ENCODE data around the gene ZDHHC17. TPM values are rescaled to one million over a fixed set of nuclear protein-coding genes. Genes with fewer than 3 reads are reported as not detected.

ZDHHC17 gene
- total RNA-seq = 10 to 100 TPM; 38.6 to 54.3 (median 49.1) TPM
- 1 to 10 TPM in 2 of 3 donors, under 1 TPM in 1; 0.92 to 8.2 (median 5.4) TPM for polyA plus RNA-seq

GRCh38 chr12:76763746-76764675 is at the start of gene ZDHHC17:
Gene ZDHHC17 (plus strand): TSS chr12:76764115. CDS start chr12:76764237, 122 bp downstream.
- no peaks in the 10 kb centered on the region for H3K36me3 ChIP-seq
- H3K4me1 ChIP-seq = peaks cover 0 to 47% (median 36%) of the 10 kb centered on the region in 4 donors
- 0 to 1% methylated on average over 93 of the region's 93 CpGs for WGBS, 2 donors
- TF ChIP-seq EP300 (IDR thresholded peaks at IDR 0.05) = no peak
- TF ChIP-seq CTCF (IDR thresholded peaks at IDR 0.05) = no peak
- TF ChIP-seq POLR2AphosphoS5 (IDR thresholded peaks at IDR 0.05) = peak; percentile 32 to 86 (median 78)
- TF ChIP-seq POLR2A (IDR thresholded peaks at IDR 0.05) = peak; percentile 46 to 50
- H3K27me3 ChIP-seq = no peaks in the 10 kb centered on the region
- intact Hi-C loops (cut with DNase I) = loop anchor here (5.0 kb wide), 1 partner anchor 113 kb away; the partner anchor contains the start of gene CSRP2
- H3K9me3 ChIP-seq = no peaks in the 10 kb centered on the region
- DNase-seq = peak; percentile 97
- H3K27ac ChIP-seq = peak within 1 kb of the TSS; percentile 91 to 98 (median 96)
- H3K4me3 ChIP-seq = peak within 1 kb of the TSS; percentile 63 to 96 (median 78)

- no peaks in the 10 kb centered on the region for H3K27me3 ChIP-seq
- H3K4me1 ChIP-seq = peaks cover 0 to 4% (median 0%) of the 10 kb centered on the region in 4 donors
- TF ChIP-seq POLR2AphosphoS5 (IDR thresholded peaks at IDR 0.05) = no peak
- TF ChIP-seq EP300 (IDR thresholded peaks at IDR 0.05) = no peak
- no peak for TF ChIP-seq POLR2A (IDR thresholded peaks at IDR 0.05)
- no peak for TF ChIP-seq CTCF (IDR thresholded peaks at IDR 0.05)
- no peak for DNase-seq
- no peaks in the 10 kb centered on the region for H3K9me3 ChIP-seq
- 93% methylated on average over 1 of the region's 1 CpG for WGBS, 2 donors
- intact Hi-C loops (cut with DNase I) = no loop called here
- no peak overlapping the region for H3K27ac ChIP-seq
- no peak overlapping the region for H3K4me3 ChIP-seq
- no peaks in the 10 kb centered on the region for H3K36me3 ChIP-seq
Measured at GRCh38 chr12:76714415-76714814, 49.5 kb upstream of the ZDHHC17 start.

GRCh38 chr12:76714861-76715260 is 49.1 kb upstream of the ZDHHC17 start:
- 87 to 90% methylated on average over 3 of the region's 3 CpGs for WGBS, 2 donors
- Histone ChIP-seq H3K4me3 (no peak overlapping the region), H3K27ac (no peak overlapping the region), H3K27me3 (no peaks in the 10 kb centered on the region), H3K36me3 (no peaks in the 10 kb centered on the region), H3K4me1 (peaks cover 0 to 8% (median 0%) of the 10 kb centered on the region in 4 donors), H3K9me3 (no peaks in the 10 kb centered on the region)
- intact Hi-C loops (cut with DNase I) = no loop called here
- no peak for DNase-seq
- TF ChIP-seq CTCF (IDR thresholded peaks at IDR 0.05) (no peak), POLR2A (IDR thresholded peaks at IDR 0.05) (no peak), EP300 (IDR thresholded peaks at IDR 0.05) (no peak), POLR2AphosphoS5 (IDR thresholded peaks at IDR 0.05) (no peak)

- WGBS, 2 donors = 94 to 97% methylated on average over 3 of the region's 3 CpGs
- Histone ChIP-seq H3K27ac (no peak overlapping the region), H3K9me3 (no peaks in the 10 kb centered on the region), H3K36me3 (no peaks in the 10 kb centered on the region), H3K27me3 (no peaks in the 10 kb centered on the region), H3K4me1 (peaks cover 0 to 13% (median 0%) of the 10 kb centered on the region in 4 donors), H3K4me3 (no peak overlapping the region)
- no peak for DNase-seq
- TF ChIP-seq POLR2AphosphoS5 (IDR thresholded peaks at IDR 0.05) (no peak), CTCF (IDR thresholded peaks at IDR 0.05) (no peak), EP300 (IDR thresholded peaks at IDR 0.05) (no peak), POLR2A (IDR thresholded peaks at IDR 0.05) (no peak)
- intact Hi-C loops (cut with DNase I) = no loop called here
Measured at GRCh38 chr12:76715332-76715731, 48.6 kb upstream of the ZDHHC17 start.

Data from sigmoid colon (tissue), 7 donors.